K562 (cell line): Measurements from ENCODE around the gene OSBPL7. TPM values are rescaled to one million over a fixed set of nuclear protein-coding genes. Genes with fewer than 3 reads are reported as not detected.

Experiments used
- ATAC-seq: fragments of 200-7000 bp; cut with Tn5 transposase; 3 replicates; pipeline ENCODE4 v1.9.1; 2020; ENCODE audit warnings: moderate library complexity
- BruUV-seq: library from RNA; stranded (reverse); fragments of 400-500 nt; replicated peaks from 2 replicates; lab custom pipeline; 2021; lab: Mats Ljungman, UMichigan
- CTCF ChIA-PET: fragments of 300-600 bp; formaldehyde crosslinking; extraction: SDS; loops from one replicate; lab custom pipeline; 2021; ENCODE audit warnings: low intra/inter-chr PET ratio; lab: Yijun Ruan, JAX
- POLR2A ChIA-PET: fragments of 300-600, 350-650 bp; sonication (Branson Sonifier 250); formaldehyde crosslinking; extraction: SDS; loops from one replicate; lab custom pipeline; 2021; ENCODE audit warnings: antibody characterized with exemption, inconsistent platforms; lab: Yijun Ruan, JAX
- DNase-seq, 4 experiments: peaks; one replicate each; pipeline versions ENCODE4 v3.0.0 to v3.0.0-alpha.2; 2011 to 2018; ENCODE audit warnings: low spot score in 3 of 4, mixed read lengths in 3 of 4; ENCODE audit errors: extremely low read depth in 1 of 4
- FAIRE-seq: peaks from 2 replicates; lab custom pipeline; 2011; peaks lifted over from hg19 to GRCh38; lab: Jason Lieb, UNC
- H2AFZ ChIP-seq: 2 replicates; pipeline ENCODE4 v1.6.0; 2011; ENCODE audit warnings: low read depth, low read length, control low read depth, inconsistent platforms
- H3K27ac ChIP-seq: fragments of 200-600 bp; 3 replicates; pipeline ENCODE4 v1.8.0; 2011; ENCODE audit warnings: low read depth, mild to moderate bottlenecking, control low read depth, inconsistent platforms, low read length, moderate library complexity, mixed read lengths; ENCODE audit errors: extremely low read depth
- H3K27me3 ChIP-seq, 2 experiments: fragments of 300-600 bp in 1 of 2; 2 replicates in 1 of 2; 3 replicates in 1 of 2; pipeline versions ENCODE4 v1.6.0 to v1.8.0; 2011; ENCODE audit warnings: inconsistent platforms in 2 of 2, low read length in 2 of 2, mild to moderate bottlenecking in 1 of 2, mixed read lengths in 1 of 2, moderate library complexity in 1 of 2; ENCODE audit not compliant: control insufficient read depth in 2 of 2, insufficient read depth in 2 of 2
- H3K36me3 ChIP-seq: fragments of 300-600 bp; 3 replicates; pipeline ENCODE4 v1.8.0; 2011; ENCODE audit warnings: mild to moderate bottlenecking, low read length, inconsistent platforms; ENCODE audit not compliant: control insufficient read depth, insufficient read depth
- H3K4me1 ChIP-seq, 2 experiments: fragments of 200-600 bp in 1 of 2; replicated peaks in 1 of 2; 2 replicates in 1 of 2; 3 replicates in 1 of 2; pipeline versions ENCODE4 v1.5.1 to v1.8.0; 2011; ENCODE audit warnings: inconsistent platforms in 2 of 2, low read length in 2 of 2, mild to moderate bottlenecking in 1 of 2, mixed read lengths in 1 of 2, moderate library complexity in 1 of 2; ENCODE audit not compliant: control insufficient read depth in 2 of 2, insufficient read depth in 2 of 2
- H3K4me2 ChIP-seq: 2 replicates; pipeline ENCODE4 v1.6.1; 2011; ENCODE audit warnings: low read length, control low read depth, inconsistent platforms, mixed read lengths; ENCODE audit not compliant: insufficient read depth
- H3K4me3 ChIP-seq: fragments of 200-600 bp; sonication (generic), shearing (Covaris generic); 2 replicates; pipeline ENCODE4 v1.5.1; 2016; ENCODE audit warnings: control low read depth, inconsistent platforms
- H3K79me2 ChIP-seq: fragments of 200-600 bp; 3 replicates; pipeline ENCODE4 v1.8.0; 2011; ENCODE audit warnings: low read length, inconsistent platforms; ENCODE audit not compliant: control insufficient read depth, insufficient read depth
- H3K9ac ChIP-seq, 2 experiments: 2 replicates each; pipeline versions ENCODE4 v1.6.0 to v1.6.1; 2011; ENCODE audit warnings: low read depth in 2 of 2, low read length in 2 of 2, control low read depth in 1 of 2, inconsistent platforms in 1 of 2, mild to moderate bottlenecking in 1 of 2, mixed read lengths in 1 of 2; ENCODE audit not compliant: insufficient read depth in 1 of 2
- H3K9me1 ChIP-seq: one replicate; pipeline ENCODE4 v1.6.0; 2011; ENCODE audit warnings: inconsistent platforms, mild to moderate bottlenecking, low read length, moderate library complexity; ENCODE audit not compliant: control insufficient read depth, insufficient read depth
- H3K9me3 ChIP-seq: replicated peaks from 2 replicates; pipeline ENCODE4 v1.5.1; 2011; ENCODE audit warnings: low read depth, low read length, inconsistent platforms; ENCODE audit not compliant: control insufficient read depth, insufficient read depth
- H4K20me1 ChIP-seq: replicated peaks from 2 replicates; pipeline ENCODE4 v1.6.1; 2011; ENCODE audit warnings: low read length, inconsistent platforms, mixed read lengths; ENCODE audit not compliant: control insufficient read depth, insufficient read depth
- FIP1L1 ChIP-seq: fragments of 200-400 bp; formaldehyde crosslinking; IDR thresholded peaks from 2 replicates; pipeline ENCODE4 v1.6.1; 2018; ENCODE audit warnings: mild to moderate bottlenecking, low read depth, low read length; ENCODE audit not compliant: poor library complexity, severe bottlenecking
- FOSL1 ChIP-seq: fragments of 200-800 bp; sonication (Bioruptor generic); conservative IDR thresholded peaks from 2 replicates; pipeline ENCODE4 v1.6.1; 2016; ENCODE audit warnings: missing genetic modification characterization, missing compliant biosample characterization
- KLF10 ChIP-seq: fragments of 250-450 bp; sonication (Bioruptor Pico); IDR thresholded peaks from 2 replicates; pipeline ENCODE4 v1.6.1; 2021; ENCODE audit warnings: matching md5 sums
- L3MBTL2 ChIP-seq: fragments of 450-650 bp; IDR thresholded peaks from 2 replicates; pipeline ENCODE4 v1.6.1; 2016; ENCODE audit warnings: mild to moderate bottlenecking, moderate library complexity
- SAFB ChIP-seq: fragments of 200-400 bp; formaldehyde crosslinking; IDR thresholded peaks from 2 replicates; pipeline ENCODE4 v1.6.1; 2017; ENCODE audit warnings: low read depth, low read length, borderline replicate concordance
- SMAD4 ChIP-seq: fragments of 250-450 bp; sonication (Bioruptor Pico); conservative IDR thresholded peaks from 2 replicates; pipeline ENCODE4 v1.8.0; 2021; ENCODE audit warnings: inconsistent platforms, mild to moderate bottlenecking, moderate library complexity
- SP1 ChIP-seq: sonication (generic); formaldehyde crosslinking; IDR thresholded peaks from 2 replicates; pipeline ENCODE4 v1.8.1; 2022; ENCODE audit warnings: mild to moderate bottlenecking, missing genetic modification reagents
- TGIF2 ChIP-seq: sonication (generic); formaldehyde crosslinking; IDR thresholded peaks from 2 replicates; pipeline ENCODE4 v1.8.1; 2022; ENCODE audit warnings: mild to moderate bottlenecking, missing genetic modification reagents, moderate library complexity
- ZC3H8 ChIP-seq: fragments of 450-650 bp; IDR thresholded peaks from 2 replicates; pipeline ENCODE4 v1.6.1; 2017
- ZFP1 ChIP-seq: fragments of 450-650 bp; formaldehyde crosslinking; IDR thresholded peaks from 2 replicates; pipeline ENCODE4 v1.4.0; 2020; ENCODE audit warnings: mild to moderate bottlenecking, mixed read lengths
- ZNF124 ChIP-seq: sonication (generic); formaldehyde crosslinking; IDR thresholded peaks from 2 replicates; pipeline ENCODE4 v1.8.1; 2022; ENCODE audit warnings: missing genetic modification reagents
- ZNF146 ChIP-seq: IDR thresholded peaks from one replicate; pipeline ENCODE4 v1.6.1; 2018; ENCODE audit warnings: missing compliant biosample characterization; ENCODE audit not compliant: unreplicated experiment
- ZNF507 ChIP-seq: conservative IDR thresholded peaks from 2 replicates; pipeline ENCODE4 v1.6.1; 2017; ENCODE audit warnings: missing genetic modification characterization, missing compliant biosample characterization
- WGBS: fragments of 100-300 bp; shearing (Covaris generic); methylation state at CpG from one replicate; pipeline ENCODE4 v1.1.6; 2016; ENCODE audit warnings: low coverage, mixed read lengths; ENCODE audit not compliant: insufficient coverage; ENCODE audit errors: missing lambda C conversion rate; 5-methylcytosine and 5-hydroxymethylcytosine counted together
- in situ Hi-C: fragments of 300-500 bp; cut with MboI; formaldehyde crosslinking; loops from 4 replicates; pipeline ENCODE4 v1.15.0; 2018; ENCODE audit warnings: inconsistent platforms, mixed read lengths
- intact Hi-C: fragments of 100-400 bp; cut with micrococcal nuclease; formaldehyde crosslinking; loops from 2 replicates; pipeline ENCODE4 v1.14.2; 2022
- polyA plus RNA-seq, 8 experiments: library from polyadenylated mRNA; depleted of rRNA in 4 of 8; stranded (reverse) in 5 of 8; unstranded in 3 of 8; fragments of >200 nt; fragmentation: Nextera tagmentation in 2 of 8; fragmentation: Illumina TruSeq in 1 of 8; extraction: Ambion mirVana in 2 of 8; extraction: Trizol in 1 of 8; gene quantifications; 2 replicates each; pipeline versions ENCODE4 v1.2.1 to v1.2.3, GENCODE V29; 2011 to 2014; ENCODE audit warnings: inconsistent platforms in 1 of 8, missing spikeins in 1 of 8
- total RNA-seq, 7 experiments: library from RNA; depleted of rRNA in 6 of 7; stranded (reverse); fragments of >200 nt in 6 of 7; fragmentation: Illumina TruSeq in 2 of 7; extraction: Trizol in 2 of 7; gene quantifications; 2 replicates each; pipeline versions ENCODE4 v1.2.1 to v1.2.3, GENCODE V29; 2011 to 2021; ENCODE audit warnings: low replicate concordance in 1 of 7
- TF ChIP-seq, protein P1 (sequence below): fragments of 250-450 bp; sonication (Bioruptor Pico); IDR thresholded peaks from 2 replicates; pipeline ENCODE4 v1.8.0; 2022; ENCODE audit warnings: moderate library complexity, mild to moderate bottlenecking, inconsistent platforms
- TF ChIP-seq, protein P2 (sequence below): fragments of 450-650 bp; formaldehyde crosslinking; IDR thresholded peaks from 2 replicates; pipeline ENCODE4 v1.4.0; 2020; ENCODE audit warnings: mild to moderate bottlenecking

OSBPL7 gene
- total and polyA plus RNA-seq, 9 of the 15 experiments (the other 6 are each of a cell fraction or from before 2014, with no cell fraction given): 0.32 to 11.9 (median 5.8) TPM

DNA sequence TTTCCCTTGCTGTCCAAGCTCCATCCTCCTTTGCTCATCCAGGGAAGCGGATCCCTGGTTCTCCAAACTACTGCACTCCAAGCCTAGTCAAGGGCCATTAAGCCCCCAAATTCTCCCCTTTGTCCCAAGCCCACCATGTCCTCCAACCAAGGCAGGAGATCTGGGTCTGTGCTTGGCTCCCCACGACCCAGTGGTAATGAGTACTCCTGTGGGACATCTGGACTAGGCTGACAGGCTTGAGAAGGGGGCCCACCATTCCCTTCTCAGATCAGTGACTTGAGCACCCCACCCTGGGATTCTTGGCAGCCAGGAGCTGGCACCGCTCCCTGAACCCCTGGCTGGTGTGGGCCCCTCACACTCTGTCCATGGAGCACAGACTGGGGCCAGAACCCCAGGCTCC lies 17.1 kb downstream of the OSBPL7 start:
- H4K20me1 ChIP-seq: peaks cover 16% of the 10 kb centered on the region; the same call in 1 of the 2 replicates
- no TSS peak for BruUV-seq
- H3K79me2 ChIP-seq: no peaks in the 10 kb centered on the region
- H3K4me3 ChIP-seq: no peak overlapping the region
- no peak overlapping the region; a peak in 1 of 4 replicates for H3K9ac ChIP-seq
- peaks cover 20% of the 10 kb centered on the region; the same call in 1 of the 3 replicates for H3K36me3 ChIP-seq
- WGBS: 0% methylated on average over 3 of the region's 3 CpGs
- CTCF ChIA-PET: interaction anchor here (0.6 kb wide), 1 partner anchor 1069 kb away, joined by 3 read pairs; no protein-coding TSS in a partner anchor
- intact Hi-C loops: loop anchor here (5.0 kb wide), 1 partner anchor 107 kb away; no protein-coding TSS in a partner anchor
- in situ Hi-C loops: no loop called here
- TF ChIP-seq L3MBTL2: no peak
- TF ChIP-seq ZC3H8: no peak
- FAIRE-seq: no peak
- no peaks in the 10 kb centered on the region for H3K9me3 ChIP-seq
- H3K4me2 ChIP-seq: no peak overlapping the region
- no peak overlapping the region for H3K27ac ChIP-seq
- no peak for DNase-seq
- POLR2A ChIA-PET: no interaction called here
- ATAC-seq: no peak
- H3K9me1 ChIP-seq: no peaks in the 10 kb centered on the region
- peaks cover 0 to 29% of the 10 kb centered on the region in 2 experiments; a peak in 3 of 5 replicates for H3K27me3 ChIP-seq
- H2AFZ ChIP-seq: no peak overlapping the region
- peaks cover 1 to 19% of the 10 kb centered on the region in 2 experiments; a peak in 4 of 5 replicates for H3K4me1 ChIP-seq

DNA sequence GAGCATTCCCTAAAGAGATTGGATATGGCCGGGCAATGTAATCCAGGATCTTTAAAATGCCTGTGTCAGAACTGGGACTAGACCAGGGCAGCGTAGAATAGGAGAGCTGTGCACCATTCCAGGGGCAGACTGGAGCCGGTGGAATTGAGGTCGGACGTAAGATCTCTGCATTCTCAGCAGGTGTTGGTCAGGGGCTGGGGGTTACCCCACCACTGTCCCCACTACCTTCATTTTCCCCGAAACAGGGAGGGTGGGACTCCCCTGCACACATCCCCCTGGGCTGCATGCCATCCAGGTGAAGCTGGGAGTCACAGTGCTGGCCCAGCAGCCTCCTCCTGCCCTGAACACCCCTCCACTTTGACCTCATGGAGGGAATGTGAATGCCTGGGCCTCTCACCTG lies 17.8 kb downstream of the OSBPL7 start:
- Histone ChIP-seq H3K4me1 (peaks cover 0 to 12% of the 10 kb centered on the region in 2 experiments; a peak in 1 of 5 replicates), H3K4me3 (no peak overlapping the region), H3K9ac (no peak overlapping the region), H4K20me1 (peaks cover 16% of the 10 kb centered on the region; the same call in 1 of the 2 replicates), H3K79me2 (no peaks in the 10 kb centered on the region), H3K27me3 (peaks cover 0 to 29% of the 10 kb centered on the region in 2 experiments; a peak in 3 of 5 replicates), H3K27ac (no peak overlapping the region), H3K9me1 (no peaks in the 10 kb centered on the region), H3K4me2 (no peak overlapping the region), H3K9me3 (no peaks in the 10 kb centered on the region), H2AFZ (no peak overlapping the region), H3K36me3 (peaks cover 13% of the 10 kb centered on the region; the same call in 1 of the 3 replicates)
- DNase-seq (no peak), ATAC-seq (no peak), FAIRE-seq (no peak)
- under 1% methylated on average over 6 of the region's 6 CpGs for WGBS
- ChIA-PET CTCF (interaction anchor here (0.6 kb wide), 1 partner anchor 1069 kb away, joined by 3 read pairs; no protein-coding TSS in a partner anchor), POLR2A (interaction anchor here (1.4 kb wide), 1 partner anchor 92 kb away, joined by 5 read pairs; no protein-coding TSS in a partner anchor)
- in situ Hi-C loops: no loop called here
- BruUV-seq: no TSS peak
- intact Hi-C loops: loop anchor here (5.0 kb wide), 1 partner anchor 106 kb away; no protein-coding TSS in a partner anchor
- no peak for TF ChIP-seq TGIF2 (CRISPR knock-in tag)
- no peak for TF ChIP-seq ZFP1 (CRISPR knock-in tag)
- no peak for TF ChIP-seq SP1 (CRISPR knock-in tag)
- TF ChIP-seq ZNF507 (tag): no peak
- no peak for TF ChIP-seq ZNF146 (CRISPR knock-in tag)
- TF ChIP-seq, protein P1, sequence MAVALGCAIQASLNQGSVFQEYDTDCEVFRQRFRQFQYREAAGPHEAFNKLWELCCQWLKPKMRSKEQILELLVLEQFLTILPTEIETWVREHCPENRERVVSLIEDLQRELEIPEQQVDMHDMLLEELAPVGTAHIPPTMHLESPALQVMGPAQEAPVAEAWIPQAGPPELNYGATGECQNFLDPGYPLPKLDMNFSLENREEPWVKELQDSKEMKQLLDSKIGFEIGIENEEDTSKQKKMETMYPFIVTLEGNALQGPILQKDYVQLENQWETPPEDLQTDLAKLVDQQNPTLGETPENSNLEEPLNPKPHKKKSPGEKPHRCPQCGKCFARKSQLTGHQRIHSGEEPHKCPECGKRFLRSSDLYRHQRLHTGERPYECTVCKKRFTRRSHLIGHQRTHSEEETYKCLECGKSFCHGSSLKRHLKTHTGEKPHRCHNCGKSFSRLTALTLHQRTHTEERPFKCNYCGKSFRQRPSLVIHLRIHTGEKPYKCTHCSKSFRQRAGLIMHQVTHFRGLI (CRISPR knock-in tag): no peak
- no peak for TF ChIP-seq ZNF124
- TF ChIP-seq FIP1L1: no peak
- TF ChIP-seq SAFB: no peak
- TF ChIP-seq KLF10 (CRISPR knock-in tag): no peak
- TF ChIP-seq FOSL1 (tag): no peak
- no peak for TF ChIP-seq SMAD4
- TF ChIP-seq, protein P2, sequence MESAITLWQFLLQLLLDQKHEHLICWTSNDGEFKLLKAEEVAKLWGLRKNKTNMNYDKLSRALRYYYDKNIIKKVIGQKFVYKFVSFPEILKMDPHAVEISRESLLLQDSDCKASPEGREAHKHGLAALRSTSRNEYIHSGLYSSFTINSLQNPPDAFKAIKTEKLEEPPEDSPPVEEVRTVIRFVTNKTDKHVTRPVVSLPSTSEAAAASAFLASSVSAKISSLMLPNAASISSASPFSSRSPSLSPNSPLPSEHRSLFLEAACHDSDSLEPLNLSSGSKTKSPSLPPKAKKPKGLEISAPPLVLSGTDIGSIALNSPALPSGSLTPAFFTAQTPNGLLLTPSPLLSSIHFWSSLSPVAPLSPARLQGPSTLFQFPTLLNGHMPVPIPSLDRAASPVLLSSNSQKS (CRISPR knock-in tag): no peak
